Activated T-cell treated with anti-CD3 and anti-CD28 coated beads for 4 hours (primary cell): Measurements from ENCODE around the gene TUBA3E.
"Not testable (repeated sequence)": the region's sequence is repeated elsewhere in the genome, so short reads cannot be mapped to it uniquely, and the experiment has no call there.

Source experiments
- DNase-seq: peaks from one replicate; pipeline ENCODE4 v3.0.0-alpha.2; 2020

The TUBA3E gene

GRCh38 chr2:130160838-130161705, 37.2 kb downstream of the TUBA3E start:
- not testable (repeated sequence) for DNase-seq

GRCh38 chr2:130160131-130160530, 38.1 kb downstream of the TUBA3E start:
- no peak for DNase-seq

- not testable (repeated sequence) for DNase-seq
These were observed 38.9 kb downstream of the TUBA3E start for GRCh38 chr2:130159376-130159775.

- no peak for DNase-seq
These were observed 39.6 kb downstream of the TUBA3E start for GRCh38 chr2:130158631-130159030.

- DNase-seq, result not testable (repeated sequence)
These were observed 40.3 kb downstream of the TUBA3E start for GRCh38 chr2:130157825-130158514.

GRCh38 chr2:130157354-130157753, 40.9 kb downstream of the TUBA3E start:
- not testable (repeated sequence) for DNase-seq

- no peak for DNase-seq
These were observed 41.6 kb downstream of the TUBA3E start for GRCh38 chr2:130156624-130157004.

GRCh38 chr2:130155956-130156623, 42.1 kb downstream of the TUBA3E start:
- not testable (repeated sequence) for DNase-seq

GRCh38 chr2:130154773-130155765, 43.2 kb downstream of the TUBA3E start:
- DNase-seq, result no peak

- DNase-seq, result not testable (repeated sequence)
These were observed 43.8 kb downstream of the TUBA3E start for GRCh38 chr2:130154423-130154770.

GRCh38 chr2:130153721-130154422, 44.4 kb downstream of the TUBA3E start:
- DNase-seq, result not testable (repeated sequence)

GRCh38 chr2:130152816-130153595, 45.2 kb downstream of the TUBA3E start:
- DNase-seq, result no peak

GRCh38 chr2:130152136-130152815, 46.0 kb downstream of the TUBA3E start:
- DNase-seq, result not testable (repeated sequence)

GRCh38 chr2:130151145-130151512, 47.1 kb downstream of the TUBA3E start:
- not testable (repeated sequence) for DNase-seq

- DNase-seq, result no peak
These were observed 47.8 kb downstream of the TUBA3E start for GRCh38 chr2:130150181-130151144.

GRCh38 chr2:130148515-130148914, 49.7 kb downstream of the TUBA3E start:
- DNase-seq, result not testable (repeated sequence)

- DNase-seq, result peak; percentile 19
These were observed 53.2 kb downstream of the TUBA3E start, which contains the start of gene CCDC74B for GRCh38 chr2:130145006-130145414. TSS of gene CCDC74B (minus strand) at chr2:130145112. CDS start at chr2:130144996, 116 bp downstream.

GRCh38 chr2:130143266-130144039, 54.8 kb downstream of the TUBA3E start:
- not testable (repeated sequence) for DNase-seq
